Astrocyte (in vitro differentiated cells and primary cell): Measurements from ENCODE around the gene ZNF519.
"Not testable (repeated sequence)": the region's sequence is repeated elsewhere in the genome, so short reads cannot be mapped to it uniquely, and the experiment has no call there.

Experiments
- EZH2 ChIP-seq: IDR thresholded peaks from 2 replicates; pipeline ENCODE4 v1.6.1; 2012; ENCODE audit warnings: mild to moderate bottlenecking, low read length, inconsistent platforms; ENCODE audit not compliant: insufficient read depth
- TF ChIP-seq, protein P1 (sequence below): IDR thresholded peaks from 2 replicates; pipeline ENCODE4 v1.5.1; 2011; ENCODE audit warnings: low read depth, mild to moderate bottlenecking, inconsistent platforms, low read length, moderate library complexity; ENCODE audit not compliant: insufficient read depth

DNA sequence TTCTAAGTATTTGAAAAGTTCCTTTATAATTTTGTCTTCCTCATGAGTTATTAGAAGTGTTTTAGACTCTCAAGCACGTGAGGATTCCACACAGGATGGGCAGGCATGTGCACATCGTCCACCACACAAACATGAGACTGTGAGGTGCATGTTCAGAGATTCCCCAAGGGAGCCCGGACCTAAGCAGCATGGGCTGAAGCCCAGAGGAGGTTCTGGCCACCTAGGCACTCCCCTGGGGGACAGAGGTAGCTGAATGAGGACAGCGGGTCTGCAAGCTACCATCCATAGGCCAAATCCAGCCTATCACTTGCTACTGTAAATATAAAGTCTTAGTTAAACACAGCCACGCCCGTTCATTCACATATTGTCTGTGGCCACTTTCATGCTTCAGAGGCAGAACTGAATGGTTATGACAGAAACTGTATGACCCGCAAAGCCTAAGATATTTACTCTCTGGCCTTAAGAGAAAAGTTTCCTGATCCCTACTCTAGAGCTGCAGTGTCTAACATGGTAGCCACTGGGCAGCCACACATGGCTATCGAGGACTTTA, 19.4 kb upstream of the ZNF519 start:
- TF ChIP-seq, protein P1, sequence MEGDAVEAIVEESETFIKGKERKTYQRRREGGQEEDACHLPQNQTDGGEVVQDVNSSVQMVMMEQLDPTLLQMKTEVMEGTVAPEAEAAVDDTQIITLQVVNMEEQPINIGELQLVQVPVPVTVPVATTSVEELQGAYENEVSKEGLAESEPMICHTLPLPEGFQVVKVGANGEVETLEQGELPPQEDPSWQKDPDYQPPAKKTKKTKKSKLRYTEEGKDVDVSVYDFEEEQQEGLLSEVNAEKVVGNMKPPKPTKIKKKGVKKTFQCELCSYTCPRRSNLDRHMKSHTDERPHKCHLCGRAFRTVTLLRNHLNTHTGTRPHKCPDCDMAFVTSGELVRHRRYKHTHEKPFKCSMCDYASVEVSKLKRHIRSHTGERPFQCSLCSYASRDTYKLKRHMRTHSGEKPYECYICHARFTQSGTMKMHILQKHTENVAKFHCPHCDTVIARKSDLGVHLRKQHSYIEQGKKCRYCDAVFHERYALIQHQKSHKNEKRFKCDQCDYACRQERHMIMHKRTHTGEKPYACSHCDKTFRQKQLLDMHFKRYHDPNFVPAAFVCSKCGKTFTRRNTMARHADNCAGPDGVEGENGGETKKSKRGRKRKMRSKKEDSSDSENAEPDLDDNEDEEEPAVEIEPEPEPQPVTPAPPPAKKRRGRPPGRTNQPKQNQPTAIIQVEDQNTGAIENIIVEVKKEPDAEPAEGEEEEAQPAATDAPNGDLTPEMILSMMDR: not testable (repeated sequence)
- not testable (repeated sequence) for TF ChIP-seq EZH2
